Neuron (in vitro differentiated cells): ENCODE data around the gene PPM1N.

Experiments
- H2AFZ ChIP-seq: one replicate; pipeline ENCODE4 v1.6.1; 2013; ENCODE audit warnings: low read depth, mild to moderate bottlenecking, inconsistent platforms, low read length, moderate library complexity
- H3K27me3 ChIP-seq: one replicate; pipeline ENCODE4 v1.6.1; 2013; ENCODE audit warnings: low read length; ENCODE audit not compliant: insufficient read depth
- H3K36me3 ChIP-seq: one replicate; pipeline ENCODE4 v1.6.1; 2013; ENCODE audit warnings: low read length; ENCODE audit not compliant: insufficient read depth
- H3K4me1 ChIP-seq: one replicate; pipeline ENCODE4 v1.6.1; 2013; ENCODE audit warnings: low read length; ENCODE audit not compliant: insufficient read depth
- H3K4me3 ChIP-seq: 2 replicates; pipeline ENCODE4 v1.5.1; 2013; ENCODE audit warnings: mild to moderate bottlenecking, low read length, moderate library complexity
- H3K9me3 ChIP-seq: one replicate; pipeline ENCODE4 v1.6.1; 2013; ENCODE audit warnings: low read length

PPM1N gene

DNA sequence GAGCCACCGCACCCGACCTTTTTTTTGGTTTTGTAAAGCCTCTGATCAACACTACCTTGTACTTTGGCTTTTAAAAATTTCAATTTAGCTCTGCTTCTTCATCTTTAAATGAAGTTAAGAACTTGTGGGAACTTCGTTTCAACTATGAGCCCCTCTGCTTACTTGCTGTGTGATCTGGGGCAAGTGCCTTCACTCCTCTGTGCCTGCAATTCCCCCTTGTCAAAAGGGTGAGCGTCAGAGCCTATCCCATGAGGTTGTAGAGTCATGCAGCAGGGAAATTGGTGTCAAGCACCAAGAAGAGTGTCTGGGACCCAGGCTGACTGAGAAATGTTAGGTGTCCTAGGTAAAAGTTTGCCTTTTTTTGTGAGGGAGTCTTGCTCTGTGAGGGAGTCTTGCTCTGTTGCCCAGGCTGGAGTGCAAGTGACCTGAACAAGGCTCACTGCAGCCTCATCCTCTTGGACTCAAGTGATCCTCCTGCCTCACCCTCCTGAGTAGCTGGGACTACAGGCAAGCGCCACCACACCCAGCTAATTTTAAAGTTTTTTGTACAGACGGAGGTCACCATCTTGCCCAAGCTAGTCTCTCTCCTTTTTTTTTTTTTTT is 14.7 kb downstream of the PPM1N start:
- H3K4me1 ChIP-seq = peaks cover 12% of the 10 kb centered on the region
- no peaks in the 10 kb centered on the region for H3K27me3 ChIP-seq
- H3K9me3 ChIP-seq = no peaks in the 10 kb centered on the region
- no peak overlapping the region for H2AFZ ChIP-seq
- H3K36me3 ChIP-seq = peaks cover 2% of the 10 kb centered on the region
- H3K4me3 ChIP-seq = no peak overlapping the region

DNA sequence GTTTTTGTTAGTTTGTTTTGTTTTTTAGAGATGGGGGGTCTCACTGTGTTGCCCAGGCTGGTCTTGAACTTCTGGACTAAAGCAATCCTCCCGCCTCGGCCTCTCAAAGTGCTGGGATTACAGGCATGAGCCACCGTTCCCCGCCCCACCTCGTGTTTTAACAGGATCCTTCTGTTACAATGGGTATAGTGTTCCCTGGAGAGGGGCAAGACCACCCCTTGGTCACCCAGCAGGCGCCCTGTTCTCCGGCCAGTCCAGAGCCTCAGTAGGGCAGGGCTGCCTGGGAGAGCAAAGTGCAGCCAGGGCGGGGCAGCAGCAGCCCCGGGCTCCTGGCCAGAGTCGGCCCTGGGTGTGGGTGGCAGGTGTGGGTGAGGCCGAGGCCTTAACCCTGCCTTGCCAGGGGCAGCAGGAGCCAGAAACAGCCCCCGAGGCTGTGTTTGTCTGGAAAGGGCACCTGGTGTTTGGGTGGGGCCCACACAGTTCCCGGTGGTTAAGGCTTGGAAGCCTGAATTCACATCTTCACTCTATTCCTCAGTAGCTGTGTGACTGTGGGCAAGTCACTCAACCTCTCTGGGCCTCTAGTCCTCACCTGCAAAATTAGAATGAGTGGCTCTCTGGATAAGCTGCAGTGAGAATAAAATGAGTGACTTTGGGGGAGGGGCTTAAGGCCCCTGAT is 16.3 kb downstream of the PPM1N start:
- H3K4me1 ChIP-seq = no peaks in the 10 kb centered on the region
- H3K4me3 ChIP-seq = no peak overlapping the region
- peaks cover 5% of the 10 kb centered on the region for H3K36me3 ChIP-seq
- no peaks in the 10 kb centered on the region for H3K27me3 ChIP-seq
- no peaks in the 10 kb centered on the region for H3K9me3 ChIP-seq
- no peak overlapping the region for H2AFZ ChIP-seq

DNA sequence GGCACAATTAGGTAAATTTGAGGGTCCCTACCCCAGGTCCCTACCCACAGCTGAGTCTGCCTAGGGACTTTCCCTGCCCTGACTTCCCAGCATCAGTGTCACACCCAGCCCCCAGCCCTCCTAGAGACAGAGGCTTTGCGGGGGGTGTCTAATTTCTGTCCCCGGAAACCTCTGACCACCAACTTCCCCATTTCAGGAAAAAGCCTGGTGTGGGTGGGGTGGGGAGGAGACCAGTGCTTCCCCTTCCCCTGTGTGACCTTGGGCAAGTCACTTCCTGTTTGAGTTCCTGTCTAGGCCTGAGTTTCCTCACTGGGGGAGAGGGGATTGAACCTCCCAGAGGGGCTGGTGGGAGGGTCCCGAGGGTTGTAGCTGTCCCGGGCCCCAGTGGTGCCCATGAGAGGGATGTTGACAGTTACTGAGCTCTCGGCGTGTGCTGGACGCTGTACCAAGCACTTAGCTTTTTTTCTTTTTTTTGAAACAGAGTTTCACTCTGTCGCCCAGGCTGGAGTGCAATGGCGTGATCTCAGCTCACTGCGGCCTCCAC is 16.9 kb downstream of the PPM1N start:
- Histone ChIP-seq H3K36me3 (peaks cover 8% of the 10 kb centered on the region), H2AFZ (no peak overlapping the region), H3K4me1 (no peaks in the 10 kb centered on the region), H3K9me3 (no peaks in the 10 kb centered on the region), H3K4me3 (no peak overlapping the region), H3K27me3 (no peaks in the 10 kb centered on the region)

DNA sequence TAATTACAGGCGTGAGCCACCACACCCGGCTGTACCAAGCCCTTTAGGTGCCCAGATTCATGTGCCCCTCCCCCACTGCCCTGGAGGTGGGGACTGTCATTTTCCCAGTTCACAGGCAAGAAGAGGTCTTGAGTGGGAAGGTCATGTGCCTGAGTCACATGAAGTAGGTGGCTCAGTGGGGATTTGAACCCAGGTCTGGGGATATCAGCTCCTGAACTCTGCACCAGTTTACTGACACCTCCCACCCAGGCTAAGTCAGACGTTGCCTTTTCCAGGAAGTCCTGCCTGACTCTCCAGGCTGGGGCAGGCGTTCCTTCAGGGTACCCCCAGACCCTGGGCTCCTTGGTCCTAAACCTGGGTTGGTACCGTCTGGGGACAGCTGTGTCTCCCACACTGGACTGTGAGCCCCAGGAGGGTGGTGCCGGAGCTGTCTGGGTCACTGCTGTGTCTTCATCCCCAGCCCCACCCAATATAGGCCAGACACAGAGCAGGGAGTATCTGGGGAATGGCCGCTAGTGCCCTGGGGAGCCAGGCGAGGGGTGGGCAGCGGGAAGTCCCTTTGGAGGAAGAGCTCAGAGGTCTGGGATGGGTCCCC is 17.7 kb downstream of the PPM1N start:
- Histone ChIP-seq H3K4me3 (no peak overlapping the region), H2AFZ (no peak overlapping the region), H3K36me3 (peaks cover 10% of the 10 kb centered on the region), H3K9me3 (no peaks in the 10 kb centered on the region), H3K4me1 (no peaks in the 10 kb centered on the region), H3K27me3 (no peaks in the 10 kb centered on the region)

DNA sequence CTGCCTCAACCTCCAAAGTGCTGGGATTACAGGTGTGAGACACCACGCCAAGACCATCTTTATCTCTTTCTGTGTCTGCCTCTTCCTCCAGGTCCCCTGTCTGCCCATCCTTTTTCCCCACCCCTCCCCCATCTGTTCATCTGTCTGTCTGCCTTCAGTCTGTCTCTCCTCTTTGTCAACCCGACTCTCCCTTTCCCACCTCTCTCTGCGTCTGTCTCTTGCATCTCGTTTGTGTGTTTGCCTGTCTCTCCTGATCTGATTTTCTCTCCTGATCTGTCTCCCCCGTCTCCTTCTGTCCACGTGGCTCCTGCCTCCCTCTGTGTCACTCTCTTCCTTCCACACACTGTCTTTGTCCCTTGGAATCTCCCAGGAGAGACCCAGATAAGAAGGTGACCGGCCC is 19.0 kb downstream of the PPM1N start:
- no peak overlapping the region for H2AFZ ChIP-seq
- H3K4me1 ChIP-seq = no peaks in the 10 kb centered on the region
- H3K4me3 ChIP-seq = no peak overlapping the region
- peaks cover 12% of the 10 kb centered on the region for H3K36me3 ChIP-seq
- no peaks in the 10 kb centered on the region for H3K9me3 ChIP-seq
- H3K27me3 ChIP-seq = no peaks in the 10 kb centered on the region

DNA sequence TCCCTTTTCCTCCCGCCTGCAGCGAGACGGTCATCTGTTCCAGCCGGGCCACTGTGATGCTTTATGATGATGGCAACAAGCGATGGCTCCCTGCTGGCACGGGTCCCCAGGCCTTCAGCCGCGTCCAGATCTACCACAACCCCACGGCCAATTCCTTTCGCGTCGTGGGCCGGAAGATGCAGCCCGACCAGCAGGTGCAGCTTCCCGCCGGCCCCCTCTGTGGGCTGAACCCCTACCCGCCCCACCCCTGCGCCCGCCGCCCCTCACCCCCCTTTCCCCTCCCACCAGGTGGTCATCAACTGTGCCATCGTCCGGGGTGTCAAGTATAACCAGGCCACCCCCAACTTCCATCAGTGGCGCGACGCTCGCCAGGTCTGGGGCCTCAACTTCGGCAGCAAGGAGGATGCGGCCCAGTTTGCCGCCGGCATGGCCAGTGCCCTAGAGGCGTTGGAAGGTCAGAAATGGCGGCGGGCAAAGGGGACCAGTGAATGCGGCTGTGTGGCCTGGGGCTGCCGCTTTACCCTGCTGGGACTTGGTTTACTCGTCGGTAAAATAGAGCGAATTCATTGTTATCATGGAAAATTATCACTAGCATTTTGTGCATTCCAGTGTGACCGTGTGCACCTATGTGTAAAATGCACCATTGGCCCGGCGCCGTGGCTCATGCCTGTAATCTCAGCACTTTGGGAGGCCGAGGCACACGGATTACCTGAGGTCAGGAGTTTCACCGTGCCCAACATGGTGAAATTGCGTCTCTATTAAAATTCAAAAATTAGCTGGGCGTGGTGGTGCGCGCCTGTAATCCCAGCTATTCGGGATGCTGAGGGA is 19.6 kb downstream of the PPM1N start:
- H3K4me1 ChIP-seq = no peaks in the 10 kb centered on the region
- H2AFZ ChIP-seq = no peak overlapping the region
- H3K4me3 ChIP-seq = no peak overlapping the region
- H3K27me3 ChIP-seq = no peaks in the 10 kb centered on the region
- H3K36me3 ChIP-seq = peaks cover 12% of the 10 kb centered on the region
- H3K9me3 ChIP-seq = no peaks in the 10 kb centered on the region

DNA sequence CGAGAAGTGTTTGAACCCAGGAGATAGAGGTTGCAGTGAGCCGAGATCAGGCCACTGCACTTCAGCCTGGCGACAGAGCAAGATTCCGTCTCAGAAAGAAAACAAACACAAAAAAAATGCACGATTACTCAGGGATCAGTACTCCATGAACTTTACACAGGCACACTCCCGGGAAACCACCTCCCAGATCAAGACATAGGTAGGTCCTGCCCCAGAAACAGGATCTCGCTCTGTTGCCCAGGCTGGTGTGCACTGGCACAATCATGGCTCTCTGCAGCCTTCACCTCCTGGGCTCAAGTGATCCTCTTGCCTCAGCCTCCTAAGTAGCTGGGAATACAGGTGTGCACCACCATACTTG is 20.2 kb downstream of the PPM1N start:
- H3K4me3 ChIP-seq = no peak overlapping the region
- H3K9me3 ChIP-seq = no peaks in the 10 kb centered on the region
- H3K4me1 ChIP-seq = no peaks in the 10 kb centered on the region
- H3K36me3 ChIP-seq = peaks cover 12% of the 10 kb centered on the region
- no peak overlapping the region for H2AFZ ChIP-seq
- H3K27me3 ChIP-seq = no peaks in the 10 kb centered on the region

DNA sequence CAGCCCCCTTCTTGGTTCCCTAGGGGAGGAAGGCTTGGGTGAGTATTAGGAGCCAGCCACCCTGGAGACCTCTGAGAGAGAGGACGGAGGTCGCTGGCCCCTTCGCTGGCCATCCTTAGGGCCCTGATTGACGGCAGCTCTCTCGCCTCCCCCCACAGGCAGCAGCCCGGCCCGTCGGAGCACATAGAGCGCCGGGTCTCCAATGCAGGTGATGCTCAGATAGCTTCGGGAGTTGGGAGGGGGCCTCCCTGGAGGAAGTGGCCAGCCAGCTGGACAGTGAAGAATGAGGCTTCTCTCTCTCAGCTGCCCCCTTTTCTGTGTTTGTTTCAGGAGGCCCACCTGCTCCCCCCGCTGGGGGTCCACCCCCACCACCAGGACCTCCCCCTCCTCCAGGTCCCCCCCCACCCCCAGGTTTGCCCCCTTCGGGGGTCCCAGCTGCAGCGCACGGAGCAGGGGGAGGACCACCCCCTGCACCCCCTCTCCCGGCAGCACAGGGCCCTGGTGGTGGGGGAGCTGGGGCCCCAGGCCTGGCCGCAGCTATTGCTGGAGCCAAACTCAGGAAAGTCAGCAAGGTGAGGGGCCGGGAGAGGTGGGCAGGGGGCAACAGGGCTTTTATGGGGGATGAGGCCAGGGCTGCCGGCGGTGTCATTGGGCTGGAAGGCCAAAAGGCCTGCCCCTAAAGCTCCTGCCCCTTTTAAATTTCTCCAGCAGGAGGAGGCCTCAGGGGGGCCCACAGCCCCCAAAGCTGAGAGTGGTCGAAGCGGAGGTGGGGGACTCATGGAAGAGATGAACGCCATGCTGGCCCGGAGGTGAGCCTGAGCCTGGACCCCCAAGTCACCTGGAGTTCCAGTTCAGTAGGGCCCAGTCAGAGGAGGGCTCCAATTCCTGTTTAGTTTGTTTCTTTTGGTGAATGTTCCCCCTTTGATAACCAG is 24.0 kb downstream of the PPM1N start:
- Histone ChIP-seq H3K27me3 (no peaks in the 10 kb centered on the region), H2AFZ (no peak overlapping the region), H3K4me3 (no peak overlapping the region), H3K36me3 (peaks cover 31% of the 10 kb centered on the region), H3K9me3 (no peaks in the 10 kb centered on the region), H3K4me1 (no peaks in the 10 kb centered on the region)

DNA sequence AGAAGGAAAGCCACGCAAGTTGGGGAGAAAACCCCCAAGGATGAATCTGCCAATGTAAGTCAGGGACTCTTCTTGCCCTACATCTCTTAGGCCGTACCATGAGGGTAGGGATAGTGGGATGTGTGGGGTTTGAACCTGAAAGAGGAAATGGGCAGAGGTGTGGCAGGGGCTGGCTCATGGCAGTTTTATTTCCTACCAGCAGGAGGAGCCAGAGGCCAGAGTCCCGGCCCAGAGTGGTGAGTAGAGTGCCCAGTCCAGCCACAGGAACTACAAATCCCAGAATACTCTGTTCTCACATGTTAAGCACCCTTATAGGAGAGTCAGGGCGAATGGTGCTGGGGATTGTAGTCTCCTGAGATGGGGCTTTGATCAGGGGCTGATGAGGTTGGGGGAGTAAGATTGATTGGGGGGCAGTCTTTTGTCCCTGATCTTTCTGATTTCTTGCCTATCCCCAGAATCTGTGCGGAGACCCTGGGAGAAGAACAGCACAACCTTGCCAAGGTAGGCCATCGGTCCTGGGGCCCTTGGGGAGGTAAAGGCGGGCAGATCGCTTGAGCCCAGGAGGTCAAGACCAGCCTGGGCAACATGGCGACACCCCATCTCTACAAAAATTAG is 25.5 kb downstream of the PPM1N start:
- no peak overlapping the region for H2AFZ ChIP-seq
- no peaks in the 10 kb centered on the region for H3K27me3 ChIP-seq
- peaks cover 31% of the 10 kb centered on the region for H3K36me3 ChIP-seq
- H3K4me3 ChIP-seq = no peak overlapping the region
- H3K9me3 ChIP-seq = no peaks in the 10 kb centered on the region
- H3K4me1 ChIP-seq = no peaks in the 10 kb centered on the region

DNA sequence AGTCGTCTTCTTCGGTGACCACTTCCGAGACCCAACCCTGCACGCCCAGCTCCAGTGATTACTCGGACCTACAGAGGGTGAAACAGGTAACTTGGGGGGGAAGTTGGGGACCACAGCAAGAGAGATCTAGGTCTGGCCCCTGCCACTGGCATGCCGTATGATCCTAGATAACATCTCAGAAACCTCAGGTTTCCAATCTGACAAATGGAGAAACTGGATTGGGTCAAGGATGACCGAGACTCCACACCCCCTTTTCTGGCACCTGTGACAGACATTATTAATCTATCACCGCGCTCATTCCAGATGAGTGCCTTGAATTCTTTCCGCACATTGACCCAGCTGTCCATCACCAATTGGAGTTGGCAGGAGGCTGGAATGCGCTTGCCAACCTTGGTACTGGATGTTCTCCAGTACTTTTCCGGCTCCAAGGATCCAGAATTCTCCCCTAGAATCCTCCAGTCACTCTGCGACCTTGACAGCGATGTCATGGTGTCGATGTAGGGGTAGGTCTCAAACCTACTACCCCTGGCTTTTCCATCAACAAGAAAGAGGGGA is 26.4 kb downstream of the PPM1N start:
- Histone ChIP-seq H3K27me3 (no peaks in the 10 kb centered on the region), H3K36me3 (peaks cover 31% of the 10 kb centered on the region), H3K4me1 (no peaks in the 10 kb centered on the region), H2AFZ (no peak overlapping the region), H3K9me3 (no peaks in the 10 kb centered on the region), H3K4me3 (no peak overlapping the region)

DNA sequence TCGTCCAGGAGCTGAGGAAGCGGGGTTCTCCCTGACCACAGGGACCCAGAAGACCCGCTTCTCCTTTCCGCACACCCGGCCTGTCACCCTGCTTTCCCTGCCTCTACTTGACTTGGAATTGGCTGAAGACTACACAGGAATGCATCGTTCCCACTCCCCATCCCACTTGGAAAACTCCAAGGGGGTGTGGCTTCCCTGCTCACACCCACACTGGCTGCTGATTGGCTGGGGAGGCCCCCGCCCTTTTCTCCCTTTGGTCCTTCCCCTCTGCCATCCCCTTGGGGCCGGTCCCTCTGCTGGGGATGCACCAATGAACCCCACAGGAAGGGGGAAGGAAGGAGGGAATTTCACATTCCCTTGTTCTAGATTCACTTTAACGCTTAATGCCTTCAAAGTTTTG is 27.9 kb downstream of the PPM1N start:
- no peak overlapping the region for H3K4me3 ChIP-seq
- no peaks in the 10 kb centered on the region for H3K9me3 ChIP-seq
- H3K27me3 ChIP-seq = no peaks in the 10 kb centered on the region
- H2AFZ ChIP-seq = no peak overlapping the region
- no peaks in the 10 kb centered on the region for H3K4me1 ChIP-seq
- H3K36me3 ChIP-seq = peaks cover 26% of the 10 kb centered on the region

DNA sequence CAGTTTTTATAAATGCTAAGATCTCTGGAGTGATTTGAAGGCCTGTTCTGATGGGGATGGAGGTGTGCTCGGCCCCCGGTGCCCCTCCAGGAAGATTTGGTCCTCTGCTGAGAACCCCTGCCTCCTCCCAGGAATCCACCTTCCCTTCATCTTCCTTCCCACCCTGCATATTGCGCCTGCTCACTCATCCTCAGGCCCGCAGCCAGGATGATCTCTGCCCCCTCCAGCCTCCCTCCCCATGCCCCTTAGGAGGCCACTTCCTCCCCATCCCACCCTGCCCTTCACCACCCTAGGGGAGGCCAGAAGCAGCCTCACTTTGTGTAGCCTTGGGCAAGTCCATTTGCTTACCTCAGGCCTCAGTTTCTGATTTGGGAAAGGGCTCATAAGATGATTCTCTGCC is 28.7 kb downstream of the PPM1N start:
- no peaks in the 10 kb centered on the region for H3K4me1 ChIP-seq

More for the DNA sequence above, 28.7 kb downstream of the PPM1N start:
- Histone ChIP-seq H3K4me3 (no peak overlapping the region), H3K27me3 (no peaks in the 10 kb centered on the region), H2AFZ (no peak overlapping the region), H3K36me3 (peaks cover 25% of the 10 kb centered on the region), H3K9me3 (no peaks in the 10 kb centered on the region)
